GM12892 (cell line): Measurements from ENCODE around the gene LHFPL3.

Experiments used
- POLR2A ChIP-seq: IDR thresholded peaks from 2 replicates; pipeline ENCODE4 v1.6.1; 2011; ENCODE audit warnings: low read depth, low read length, control low read depth
- TAF1 ChIP-seq: IDR thresholded peaks from 2 replicates; pipeline ENCODE4 v1.6.1; 2011; ENCODE audit warnings: low read depth, mild to moderate bottlenecking, control low read depth, low read length, borderline replicate concordance

DNA sequence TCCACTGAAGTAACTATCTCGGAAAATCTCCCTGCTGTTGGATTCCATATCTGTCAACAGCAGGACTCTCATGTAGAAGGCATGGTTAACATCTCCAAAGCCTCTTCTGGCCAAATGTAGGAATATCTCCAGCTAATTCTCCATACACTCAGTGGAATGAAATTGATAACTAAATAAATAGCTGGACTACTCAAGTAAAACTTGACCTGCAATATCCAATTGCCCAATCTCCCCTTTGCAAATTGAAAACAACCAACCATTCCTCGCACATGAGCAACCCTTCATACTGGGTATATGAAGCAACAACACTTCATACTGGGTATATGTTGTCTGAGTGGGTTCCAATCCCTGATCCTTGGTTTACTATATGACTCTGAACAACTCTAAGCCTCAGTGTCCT is 580.2 kb downstream of the LHFPL3 start:
- TF ChIP-seq POLR2A (no peak), TAF1 (no peak)
